NCI-H128 (cell line): ENCODE data around the gene C12orf56.
"Not testable (repeated sequence)": the region's sequence is repeated elsewhere in the genome, so short reads cannot be mapped to it uniquely, and the experiment has no call there.

Experiments used
- DNase-seq: peaks from one replicate; lab custom pipeline; 2025; ENCODE audit not compliant: unreplicated experiment; lab: John Stamatoyannopoulos, UW

The C12orf56 gene

DNA sequence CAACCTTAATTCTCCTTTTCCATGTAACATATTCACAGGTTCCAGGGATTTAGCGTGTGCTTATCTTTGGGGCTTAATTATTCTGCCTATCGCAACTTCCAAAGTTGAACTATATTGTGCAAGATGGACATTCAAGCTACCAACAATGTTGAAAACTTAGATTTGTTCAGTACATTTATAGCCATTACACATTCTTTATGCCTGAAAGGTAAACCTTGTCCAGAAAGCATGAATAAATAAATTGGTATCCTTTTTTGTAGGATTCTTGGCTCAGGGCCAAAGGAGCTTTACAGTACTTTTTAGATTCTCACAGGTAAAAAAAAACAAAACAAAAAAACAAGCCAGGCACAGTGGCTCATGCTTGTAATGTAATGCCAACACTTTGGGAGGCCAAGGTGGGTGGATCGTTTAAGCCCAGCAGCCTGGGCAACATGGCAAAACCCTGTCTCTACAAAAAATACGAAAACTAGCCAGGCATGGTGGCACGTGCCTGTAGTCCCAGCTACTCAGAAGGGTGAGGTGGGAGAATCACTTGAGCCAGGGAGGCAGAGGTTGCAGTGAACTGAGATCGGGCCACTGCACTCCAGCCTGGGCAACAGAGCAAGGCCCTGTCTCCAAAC is 3.3 kb downstream of the C12orf56 start:
- peak; percentile 11 for DNase-seq

DNA sequence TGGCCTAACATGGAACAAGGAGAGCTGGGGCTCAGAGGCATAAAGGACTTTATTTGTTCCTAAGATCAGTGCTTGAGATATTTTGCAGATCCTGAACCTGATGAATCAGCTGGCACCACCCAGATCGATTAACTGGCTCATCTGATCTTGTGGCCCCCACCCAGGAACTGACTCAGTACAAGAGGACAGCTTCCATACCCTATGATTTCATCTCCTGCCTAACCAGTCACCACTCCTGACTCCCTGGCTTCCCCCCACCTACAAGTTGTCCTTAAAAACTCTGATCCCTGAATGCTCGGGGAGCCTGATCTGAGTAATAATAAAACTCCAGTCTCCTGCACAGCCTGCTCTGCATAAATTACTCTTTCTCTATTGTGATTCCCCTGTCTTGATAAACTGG is 5.1 kb downstream of the C12orf56 start:
- no peak for DNase-seq

DNA sequence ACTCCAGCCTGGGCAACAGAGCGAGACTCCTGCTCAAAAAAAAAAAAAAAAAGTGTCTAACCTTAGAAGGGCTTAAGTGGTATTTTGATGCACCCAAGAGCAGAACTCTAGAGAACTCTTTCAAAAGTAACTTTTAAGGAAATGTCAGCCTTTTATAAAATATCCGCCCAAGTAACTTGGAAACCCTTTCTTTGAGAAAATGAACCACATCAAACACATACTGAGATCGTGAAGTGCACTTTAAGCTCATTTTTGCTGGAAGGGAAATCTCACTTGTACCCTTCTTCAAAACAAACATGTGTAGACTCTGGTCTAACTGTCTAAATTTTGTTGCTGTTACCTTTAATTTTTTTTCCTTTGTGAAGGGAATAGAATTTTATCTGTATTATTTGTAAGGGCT is 5.5 kb downstream of the C12orf56 start:
- no peak for DNase-seq

DNA sequence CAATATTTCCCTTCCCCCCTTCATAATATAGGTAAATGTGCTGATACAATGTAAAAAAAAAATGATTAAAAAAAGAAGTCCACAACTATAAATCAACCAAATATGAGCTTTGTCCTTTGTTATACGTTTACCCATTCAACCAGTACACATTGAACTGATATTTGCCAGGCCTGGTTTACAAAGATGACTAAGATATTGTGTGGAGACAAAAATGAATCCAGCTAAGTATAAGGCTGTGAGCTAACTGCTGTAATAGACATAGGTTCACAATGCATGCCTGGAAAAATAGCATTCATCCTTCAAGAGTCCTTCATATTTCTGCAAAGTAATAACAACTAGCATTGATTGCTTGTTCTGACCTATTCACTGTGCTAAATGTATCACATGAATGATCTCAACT is 6.9 kb downstream of the C12orf56 start:
- DNase-seq = no peak

DNA sequence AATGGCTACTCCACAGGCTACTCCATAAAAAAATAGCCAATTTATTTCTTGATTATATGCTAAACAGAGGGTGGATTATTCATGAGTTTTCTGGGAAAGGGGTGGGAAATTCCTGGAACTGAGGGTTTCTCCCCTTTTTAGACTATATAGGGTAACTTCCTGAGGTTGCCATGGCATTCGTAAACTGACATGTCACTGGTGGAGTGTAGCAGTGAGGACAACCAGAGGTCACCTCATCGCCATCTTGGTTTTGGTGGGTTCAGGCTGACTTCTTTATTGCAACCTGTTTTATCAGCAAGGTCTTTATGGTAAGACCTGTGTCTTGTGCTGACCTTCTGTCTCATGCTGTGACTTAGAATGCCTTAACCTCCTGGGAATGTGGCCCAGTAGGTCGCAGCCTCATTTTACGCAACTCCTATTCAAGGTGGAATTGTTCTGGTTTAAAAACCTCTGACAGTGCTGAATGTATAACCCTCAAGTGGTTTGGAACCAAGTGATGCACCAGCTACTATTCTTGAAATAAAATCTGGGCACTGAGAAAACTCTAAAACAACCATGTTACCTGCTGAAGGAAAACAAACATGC is 27.7 kb downstream of the C12orf56 start:
- no peak for DNase-seq

DNA sequence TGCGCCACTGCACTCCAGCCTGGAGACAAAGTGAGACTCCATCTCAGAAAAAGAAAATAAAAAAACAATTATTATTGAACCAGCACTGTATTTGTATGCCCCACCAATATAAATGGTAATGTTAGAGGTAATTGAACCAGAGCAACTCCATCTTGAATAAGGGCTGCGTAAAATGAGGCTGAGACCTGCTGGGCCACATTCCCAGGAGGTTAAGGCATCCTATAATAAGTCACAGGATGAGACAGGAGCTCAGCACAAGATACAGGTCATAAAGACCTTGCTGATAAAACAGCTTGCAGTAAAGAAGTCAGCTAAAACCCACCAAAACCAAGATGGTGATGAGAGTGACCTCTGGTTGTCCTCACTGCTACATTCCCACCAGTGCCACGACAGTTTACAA is 29.4 kb downstream of the C12orf56 start:
- not testable (repeated sequence) for DNase-seq

DNA sequence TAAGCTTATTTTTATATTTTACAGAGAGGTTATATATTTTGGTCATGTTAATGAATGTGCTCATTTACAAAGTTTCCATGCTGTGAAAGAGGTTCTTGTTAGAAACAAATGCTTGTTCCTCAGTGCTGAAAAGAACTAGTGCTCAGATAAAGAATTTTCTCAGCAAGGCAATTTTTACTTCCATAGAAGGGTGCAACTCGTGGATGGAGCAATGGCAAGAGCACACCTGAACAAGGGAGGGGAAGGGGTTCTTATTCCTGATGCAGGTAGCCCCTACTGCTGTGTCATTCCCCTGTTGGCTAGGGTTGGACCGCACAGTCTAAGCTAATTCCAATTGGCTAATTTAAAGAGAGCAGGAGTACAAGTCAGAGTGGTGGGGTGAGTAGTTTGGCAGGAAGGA is 34.3 kb downstream of the C12orf56 start:
- DNase-seq = not testable (repeated sequence)

DNA sequence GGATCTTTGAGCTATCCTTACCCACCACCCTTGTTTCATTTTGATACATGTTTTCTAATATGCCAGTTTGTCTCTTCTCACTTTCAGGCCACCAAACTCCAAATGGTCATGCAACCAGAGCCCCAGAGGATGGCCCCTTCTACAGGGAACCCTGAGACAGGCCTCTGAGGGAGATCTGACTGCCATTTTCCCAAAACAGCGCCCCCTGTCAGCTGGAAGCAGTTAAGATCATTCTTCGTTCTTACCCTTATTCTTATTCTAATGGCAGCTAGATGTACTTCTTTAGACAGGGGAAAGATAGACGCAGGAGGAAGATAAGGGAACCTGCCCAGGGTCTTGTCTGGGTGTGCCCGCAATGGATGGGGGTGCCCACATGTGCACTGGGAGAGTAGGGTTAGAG is 38.4 kb downstream of the C12orf56 start:
- no peak for DNase-seq

DNA sequence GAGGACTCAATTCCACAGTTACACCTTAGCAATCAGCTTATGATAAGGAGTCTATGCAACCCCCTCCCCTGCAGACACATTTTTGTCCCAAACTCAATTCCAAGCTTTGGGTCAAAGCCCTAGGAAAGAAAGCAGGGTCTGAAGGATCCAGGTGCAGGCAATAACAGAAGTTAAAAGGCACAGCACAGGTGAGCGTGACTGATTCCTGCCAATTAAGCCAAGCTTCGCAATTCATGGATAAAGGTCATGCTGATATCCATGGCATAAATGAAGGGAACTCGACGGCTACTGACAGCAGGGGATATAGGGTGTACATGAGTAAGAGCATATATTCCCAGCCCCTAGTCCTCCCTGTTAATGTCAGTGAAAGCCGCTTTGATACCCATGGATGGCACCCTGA is 39.3 kb downstream of the C12orf56 start:
- DNase-seq = no peak

DNA sequence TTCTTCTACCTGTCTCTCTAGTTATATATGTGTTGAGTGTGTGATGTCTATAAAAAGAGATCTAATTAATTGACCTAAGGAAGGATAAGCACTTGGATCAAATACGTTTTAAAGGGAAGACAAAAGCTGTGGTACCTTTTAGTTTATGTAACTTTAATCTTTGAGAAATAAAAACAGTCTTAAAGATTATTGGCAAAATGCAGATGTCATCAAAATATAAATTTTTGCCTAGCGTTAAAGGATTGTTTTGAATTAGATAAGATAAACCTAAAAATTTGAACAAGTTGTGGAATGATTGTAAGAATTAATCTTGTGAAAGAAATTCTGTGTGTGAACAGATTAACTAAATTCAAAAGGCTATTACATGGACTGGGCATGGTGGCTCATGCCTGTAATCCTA is 42.9 kb downstream of the C12orf56 start:
- DNase-seq = no peak

DNA sequence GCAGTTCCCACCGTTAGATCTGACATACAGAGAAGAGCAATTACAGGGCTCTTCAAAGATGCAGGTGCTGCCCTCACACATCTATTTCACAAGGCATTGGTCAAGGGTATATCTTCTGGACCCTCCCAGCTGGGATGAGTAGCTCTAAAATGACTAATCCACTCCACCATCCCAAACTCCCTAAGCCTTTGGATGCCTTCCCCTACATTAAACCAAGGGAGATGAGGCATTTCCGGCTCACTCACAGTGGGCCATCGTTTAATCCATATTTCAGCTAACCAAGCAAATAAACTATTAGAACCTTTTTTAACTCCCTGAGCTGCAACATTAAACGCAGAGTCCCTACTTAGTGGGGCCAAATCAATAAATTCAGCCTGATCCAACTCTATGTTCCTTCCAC is 45.9 kb downstream of the C12orf56 start:
- not testable (repeated sequence) for DNase-seq

DNA sequence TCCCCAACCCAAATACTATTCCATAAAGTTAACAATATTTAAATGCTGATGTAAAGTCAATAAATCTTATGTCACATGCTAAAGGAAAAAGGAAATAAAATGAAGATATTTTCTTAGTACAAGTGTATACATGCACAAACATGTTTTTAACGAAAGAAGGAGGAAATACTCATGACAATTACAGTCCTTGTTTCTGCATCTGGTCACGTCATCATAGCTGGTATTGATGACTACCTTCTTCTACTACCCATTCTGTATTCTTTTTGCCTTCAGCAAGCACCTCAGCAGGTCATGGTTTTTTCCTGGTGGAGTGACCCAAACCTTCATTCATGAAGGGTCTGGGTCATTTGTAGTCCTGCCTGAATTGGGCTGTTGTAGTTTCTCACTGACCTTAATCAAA is 50.0 kb downstream of the C12orf56 start:
- DNase-seq = not testable (repeated sequence)

DNA sequence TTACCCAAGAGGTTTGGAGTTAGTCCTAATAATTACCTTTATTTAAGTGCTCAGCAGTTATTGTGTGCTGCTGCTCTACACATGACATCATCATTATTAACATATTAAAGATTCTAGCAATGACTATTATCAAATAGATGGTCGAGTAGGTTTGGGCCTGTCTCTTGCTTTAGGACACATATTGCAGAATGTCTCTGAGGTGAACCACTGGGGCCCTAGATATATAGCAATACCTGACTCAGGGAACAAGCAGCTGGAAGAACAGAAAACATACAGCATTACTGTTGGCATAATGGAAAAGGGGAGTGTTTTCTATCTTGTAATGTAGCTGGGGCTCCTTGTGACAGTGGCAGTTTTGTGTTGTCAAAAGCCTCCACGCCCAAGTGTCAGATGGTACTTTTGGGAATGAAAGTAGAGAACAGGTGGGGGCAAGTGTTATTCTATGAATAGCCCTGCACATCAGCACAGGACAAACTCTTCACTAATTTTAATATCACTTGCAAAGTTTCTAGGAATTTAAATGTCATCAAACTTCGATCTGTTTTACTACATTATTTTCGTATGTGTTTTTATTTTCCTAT is 54.6 kb downstream of the C12orf56 start:
- no peak for DNase-seq

DNA sequence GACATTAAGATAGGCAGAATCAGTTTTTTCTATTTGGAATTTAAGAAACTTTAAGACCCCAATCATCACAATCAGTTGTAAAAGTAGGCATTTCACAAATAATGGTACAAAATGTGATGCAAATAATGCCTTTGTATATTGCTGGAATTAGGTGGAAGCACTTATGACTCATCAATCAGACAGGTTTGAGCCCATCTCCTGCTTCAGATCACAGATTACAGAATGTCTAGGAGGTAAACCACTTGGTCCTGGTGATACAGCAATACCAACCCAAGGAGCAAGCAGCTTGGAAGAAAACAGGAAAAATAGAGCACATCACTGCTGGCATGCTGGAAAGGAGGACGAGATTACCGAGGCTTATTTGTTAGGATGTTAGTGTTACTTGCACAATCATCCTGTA is 57.6 kb downstream of the C12orf56 start:
- no peak for DNase-seq

DNA sequence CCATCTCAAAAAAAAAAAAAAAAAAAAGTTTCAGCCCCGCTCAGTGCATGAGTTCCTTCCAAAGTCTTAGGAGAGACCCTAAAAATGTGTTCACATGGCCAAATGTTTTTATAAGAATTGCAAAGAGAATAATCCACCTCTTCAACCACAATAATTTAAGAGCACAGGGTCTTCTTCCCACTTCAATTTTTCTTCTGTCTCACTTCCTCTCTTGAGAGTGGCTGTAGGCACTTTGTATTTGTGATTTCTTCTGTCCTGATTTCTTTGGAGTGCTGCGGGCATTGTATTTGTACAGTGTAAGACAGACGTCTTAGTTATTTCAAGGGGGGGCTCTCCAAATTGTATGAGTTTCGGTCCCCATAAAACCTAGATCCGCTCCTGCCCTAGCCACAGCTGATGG is 58.3 kb downstream of the C12orf56 start:
- DNase-seq = no peak

DNA sequence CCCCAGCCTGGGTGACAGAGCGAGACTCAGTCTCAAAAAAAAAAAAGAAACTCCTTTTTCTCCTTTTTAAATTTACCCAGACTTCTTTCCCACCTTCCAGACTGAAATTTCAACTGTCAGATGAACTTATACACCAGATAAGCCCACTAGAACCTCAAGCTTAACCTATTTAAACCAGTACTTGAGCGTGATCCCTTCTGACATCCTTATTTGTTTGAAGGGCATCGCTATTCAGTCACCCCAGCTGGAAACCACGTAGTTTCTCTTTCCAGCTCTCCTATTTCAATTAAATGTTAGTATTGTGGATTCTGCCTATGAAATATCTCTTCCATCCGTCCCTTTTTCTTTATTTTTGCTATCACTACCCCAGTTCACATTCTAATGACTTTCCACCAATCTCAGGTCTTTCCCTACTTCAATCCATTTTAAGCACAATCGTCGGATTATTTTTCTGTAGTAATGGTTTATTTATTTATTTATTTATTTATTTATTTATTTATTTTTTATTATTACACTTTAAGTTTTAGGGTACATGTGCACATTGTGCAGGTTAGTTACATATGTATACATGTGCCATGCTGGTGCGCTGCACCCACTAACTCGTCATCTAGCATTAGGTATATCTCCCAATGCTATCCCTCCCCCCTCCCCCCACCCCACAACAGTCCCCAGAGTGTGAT is 61.4 kb downstream of the C12orf56 start:
- DNase-seq = not testable (repeated sequence)

DNA sequence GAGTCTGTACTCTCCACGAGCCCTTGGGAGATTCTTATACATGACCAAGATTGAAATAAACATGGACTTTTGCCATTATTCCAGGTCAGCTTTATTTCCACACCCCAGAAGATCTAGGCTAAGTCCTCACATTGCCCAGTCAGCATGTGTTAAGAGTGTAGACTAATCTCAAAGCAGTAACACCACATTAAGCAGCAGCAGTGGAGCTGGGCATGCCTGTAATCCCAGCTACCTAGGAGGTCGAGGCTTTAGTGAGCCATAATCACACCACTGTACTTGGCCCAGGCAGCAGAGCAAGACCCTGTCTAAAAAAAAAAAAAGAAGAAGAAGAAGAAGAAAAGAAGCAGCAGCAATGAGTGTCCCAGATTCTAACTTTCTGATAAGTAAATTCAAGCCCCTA is 65.5 kb downstream of the C12orf56 start:
- no peak for DNase-seq

DNA sequence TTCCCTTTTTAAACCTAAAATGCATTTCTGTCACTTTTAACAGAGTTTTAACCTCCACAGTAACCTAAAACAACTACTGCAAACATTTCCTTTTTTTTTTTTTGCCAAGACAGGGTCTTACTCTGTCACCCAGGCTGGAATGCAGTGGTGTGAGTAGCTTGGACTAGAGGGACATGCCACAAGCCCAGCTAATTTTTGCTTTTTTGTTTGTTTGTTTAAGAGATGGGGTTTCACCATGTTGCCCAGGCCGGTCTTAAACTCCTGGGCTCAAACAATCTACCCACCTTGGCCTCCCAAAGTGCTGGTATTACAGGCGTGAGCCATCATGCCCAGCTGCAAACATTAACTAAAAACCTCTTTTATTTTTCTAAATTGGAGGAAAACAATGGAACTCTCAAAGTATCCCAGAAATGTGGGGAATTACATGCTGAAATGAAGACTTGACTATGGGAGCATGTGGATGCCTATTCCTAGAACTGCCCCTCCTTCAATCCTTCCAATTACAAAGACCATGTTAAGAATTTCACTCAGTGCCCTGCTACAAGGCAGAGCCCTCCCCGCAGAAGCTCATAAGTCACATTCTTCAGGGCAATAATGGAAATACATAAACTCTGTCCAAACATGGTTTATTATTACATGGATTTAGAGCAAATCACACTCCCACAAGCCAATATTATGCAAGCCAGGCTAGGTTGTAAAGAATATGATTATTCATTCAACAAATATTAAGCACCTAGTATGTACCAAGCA is 66.9 kb downstream of the C12orf56 start:
- DNase-seq = no peak

DNA sequence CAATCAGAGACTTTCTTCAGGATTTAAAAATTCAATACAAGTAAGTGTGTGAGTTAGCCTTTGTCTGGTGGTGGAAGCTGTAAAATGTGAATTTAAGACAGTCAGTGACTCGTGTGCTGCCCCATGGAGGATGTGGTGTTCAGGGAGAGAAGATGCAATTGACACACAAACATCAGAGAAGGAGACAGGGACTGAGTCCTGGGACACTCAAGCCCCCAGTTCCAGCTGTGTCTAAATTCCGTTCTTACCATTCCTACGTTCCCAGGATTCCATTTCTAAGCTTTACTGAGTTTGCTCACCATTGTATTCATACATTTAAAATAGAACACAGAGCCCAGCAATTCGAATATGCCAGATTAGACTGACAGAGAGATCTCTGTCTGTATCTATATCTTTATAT is 67.6 kb downstream of the C12orf56 start:
- DNase-seq = no peak

DNA sequence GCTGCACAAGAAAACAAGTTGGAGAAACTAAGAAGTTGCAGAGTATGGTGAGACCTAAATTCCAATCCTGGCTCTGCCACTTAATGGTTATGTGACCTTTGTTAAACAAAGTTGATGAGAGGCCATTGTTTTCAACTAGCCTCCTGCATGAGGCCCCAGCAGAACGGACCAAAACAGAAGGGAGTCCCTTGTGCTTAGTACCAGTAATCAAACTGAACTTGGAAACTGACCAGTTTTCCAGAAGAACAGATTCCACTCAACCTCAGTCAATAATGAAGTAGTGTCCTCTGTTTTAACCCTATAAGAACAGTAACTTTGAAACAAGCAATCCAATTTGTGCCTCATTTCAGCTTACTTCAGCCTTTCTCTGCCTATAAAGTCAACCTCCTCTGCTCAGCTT is 69.9 kb downstream of the C12orf56 start:
- no peak for DNase-seq

DNA sequence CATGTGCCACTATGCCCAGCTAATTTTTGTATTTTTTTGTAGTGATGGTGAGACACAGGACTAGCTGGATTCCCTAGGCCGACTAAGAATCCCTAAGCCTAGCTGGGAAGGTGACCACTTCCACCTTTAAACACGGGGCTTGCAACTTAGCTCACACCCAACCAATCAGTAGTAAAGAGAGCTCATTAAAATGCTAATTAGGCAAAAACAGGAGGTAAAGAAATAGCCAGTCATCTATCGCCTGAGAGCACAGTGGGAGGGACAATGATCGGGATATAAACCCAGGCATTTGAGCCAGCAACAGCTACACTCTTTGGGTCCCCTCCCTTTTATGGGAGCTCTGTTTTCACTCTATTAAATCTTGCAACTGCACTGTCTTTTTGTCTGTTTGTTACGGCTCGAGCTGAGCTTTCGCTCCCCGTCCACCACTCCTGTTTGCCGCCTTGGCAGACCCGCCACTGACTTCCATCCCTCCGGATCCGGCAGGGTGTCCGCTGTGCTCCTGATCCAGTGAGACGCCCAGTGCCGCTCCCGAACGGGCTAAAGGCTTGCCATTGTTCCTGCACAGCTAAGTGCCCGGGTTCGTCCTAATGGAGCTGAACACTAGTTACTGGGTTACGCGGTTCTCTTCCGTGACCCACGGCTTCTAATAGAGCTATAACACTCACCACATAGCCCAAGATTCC is 70.9 kb downstream of the C12orf56 start:
- DNase-seq = not testable (repeated sequence)
